Endodermal cell (in vitro differentiated cells): Measurements from ENCODE around the gene MAGOH. TPM values are rescaled to one million over a fixed set of nuclear protein-coding genes. Genes with fewer than 3 reads are reported as not detected.

ENCODE experiments used
- DNase-seq: peaks from one replicate; pipeline ENCODE4 v3.0.0-alpha.2; 2017
- H3K27ac ChIP-seq: 2 replicates; pipeline ENCODE4 v1.5.1; 2013; ENCODE audit warnings: mild to moderate bottlenecking, low read depth, low read length, moderate library complexity
- H3K27me3 ChIP-seq: 2 replicates; pipeline ENCODE4 v1.6.1; 2013; ENCODE audit warnings: mild to moderate bottlenecking, low read length, moderate library complexity; ENCODE audit not compliant: insufficient read depth, control insufficient read depth, poor library complexity, severe bottlenecking
- H3K36me3 ChIP-seq: 2 replicates; pipeline ENCODE4 v1.7.0; 2013; ENCODE audit warnings: mild to moderate bottlenecking, low read length, moderate library complexity; ENCODE audit not compliant: control insufficient read depth, insufficient read depth
- H3K4me1 ChIP-seq: one replicate; pipeline ENCODE4 v1.7.0; 2013; ENCODE audit warnings: low read length; ENCODE audit not compliant: control insufficient read depth, insufficient read depth
- H3K4me3 ChIP-seq: 2 replicates; pipeline ENCODE4 v1.5.1; 2013; ENCODE audit warnings: mild to moderate bottlenecking, low read length, moderate library complexity
- H3K9ac ChIP-seq: 2 replicates; pipeline ENCODE4 v1.6.1; 2013; ENCODE audit warnings: mild to moderate bottlenecking, low read length, moderate library complexity; ENCODE audit not compliant: poor library complexity, severe bottlenecking; ENCODE audit errors: extremely low read depth
- H3K9me3 ChIP-seq: 2 replicates; pipeline ENCODE4 v1.6.1; 2013; ENCODE audit warnings: mild to moderate bottlenecking, low read length, moderate library complexity; ENCODE audit not compliant: control insufficient read depth
- H3K27ac Mint-ChIP-seq: 2 replicates; pipeline ENCODE4 v1.8.0; 2020; ENCODE audit warnings: mixed read lengths
- H3K27me3 Mint-ChIP-seq: 2 replicates; pipeline ENCODE4 v1.8.0; 2021; ENCODE audit warnings: mild to moderate bottlenecking, mixed read lengths; ENCODE audit not compliant: insufficient read depth
- H3K36me3 Mint-ChIP-seq: 2 replicates; pipeline ENCODE4 v1.8.0; 2020; ENCODE audit warnings: low read depth, mixed read lengths
- H3K4me1 Mint-ChIP-seq: 2 replicates; pipeline ENCODE4 v1.8.0; 2020; ENCODE audit warnings: mixed read lengths
- H3K4me3 Mint-ChIP-seq: 2 replicates; pipeline ENCODE4 v1.8.0; 2020; ENCODE audit warnings: mild to moderate bottlenecking, moderate library complexity, mixed read lengths
- H3K9me3 Mint-ChIP-seq: 2 replicates; pipeline ENCODE4 v1.8.0; 2020; ENCODE audit warnings: mild to moderate bottlenecking, mixed read lengths
- WGBS, 2 experiments: methylation state at CpG; one replicate each; pipeline versions ENCODE4 v1.1.5 to v1.1.7; 2013; ENCODE audit warnings: missing lambda C conversion rate in 2 of 2, mixed read lengths in 1 of 2; ENCODE audit not compliant: insufficient coverage in 1 of 2, insufficient read length in 1 of 2; 5-methylcytosine and 5-hydroxymethylcytosine counted together
- total RNA-seq, 2 donors: library from RNA; stranded (reverse); fragmentation: NEBNext Ultra II Directional in 1 of 2; extraction: Animal tissue kit (Norgen Biotek cat#: 25700) in 1 of 2; gene quantifications; 2 replicates in 1 of 2; 3 replicates in 1 of 2; pipeline ENCODE4 v1.2.1, GENCODE V29; 2021
- TF ChIP-seq, protein P1 (sequence below): fragments of 200-600 bp; sonication (generic); conservative IDR thresholded peaks from 2 replicates; pipeline ENCODE4 v1.5.0; 2021; ENCODE audit warnings: antibody characterized with exemption, mild to moderate bottlenecking

MAGOH gene
- total RNA-seq, 2 donors from 2014 or later, result 59.1 to 74.7 TPM

DNA sequence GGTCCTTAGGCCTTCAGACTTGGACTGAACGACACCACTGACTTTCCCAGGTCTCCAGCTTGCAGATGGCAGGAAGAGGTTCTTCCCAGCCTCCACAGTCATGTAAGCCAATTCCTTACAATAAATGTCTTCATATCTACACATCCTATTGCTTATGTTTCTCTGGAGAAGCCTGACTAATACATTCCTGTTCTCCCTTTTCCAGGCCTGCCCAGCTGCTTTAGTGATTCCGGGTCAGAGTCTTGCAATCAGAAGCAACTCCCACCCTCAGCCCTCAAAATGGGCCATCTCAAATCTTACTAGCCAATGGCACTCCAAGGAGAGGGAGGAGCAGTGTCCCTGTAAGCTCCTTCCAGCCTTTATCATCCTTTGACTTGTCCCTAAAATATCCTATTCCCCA is 58.1 kb downstream of the MAGOH start:
- no peaks in the 10 kb centered on the region for H3K36me3 ChIP-seq
- Mint-ChIP-seq H3K27me3 (peaks cover 26% of the 10 kb centered on the region), H3K4me1 (peaks cover 19% of the 10 kb centered on the region), H3K27ac (no peak overlapping the region), H3K9me3 (no peaks in the 10 kb centered on the region), H3K36me3 (no peaks in the 10 kb centered on the region), H3K4me3 (no peak overlapping the region)
- TF ChIP-seq, protein P1, sequence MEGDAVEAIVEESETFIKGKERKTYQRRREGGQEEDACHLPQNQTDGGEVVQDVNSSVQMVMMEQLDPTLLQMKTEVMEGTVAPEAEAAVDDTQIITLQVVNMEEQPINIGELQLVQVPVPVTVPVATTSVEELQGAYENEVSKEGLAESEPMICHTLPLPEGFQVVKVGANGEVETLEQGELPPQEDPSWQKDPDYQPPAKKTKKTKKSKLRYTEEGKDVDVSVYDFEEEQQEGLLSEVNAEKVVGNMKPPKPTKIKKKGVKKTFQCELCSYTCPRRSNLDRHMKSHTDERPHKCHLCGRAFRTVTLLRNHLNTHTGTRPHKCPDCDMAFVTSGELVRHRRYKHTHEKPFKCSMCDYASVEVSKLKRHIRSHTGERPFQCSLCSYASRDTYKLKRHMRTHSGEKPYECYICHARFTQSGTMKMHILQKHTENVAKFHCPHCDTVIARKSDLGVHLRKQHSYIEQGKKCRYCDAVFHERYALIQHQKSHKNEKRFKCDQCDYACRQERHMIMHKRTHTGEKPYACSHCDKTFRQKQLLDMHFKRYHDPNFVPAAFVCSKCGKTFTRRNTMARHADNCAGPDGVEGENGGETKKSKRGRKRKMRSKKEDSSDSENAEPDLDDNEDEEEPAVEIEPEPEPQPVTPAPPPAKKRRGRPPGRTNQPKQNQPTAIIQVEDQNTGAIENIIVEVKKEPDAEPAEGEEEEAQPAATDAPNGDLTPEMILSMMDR, result no peak
- H3K27ac ChIP-seq, result no peak overlapping the region
- H3K9ac ChIP-seq, result no peak overlapping the region
- H3K4me3 ChIP-seq, result no peak overlapping the region
- no peak for DNase-seq
- peaks cover 8% of the 10 kb centered on the region for H3K27me3 ChIP-seq
- no peaks in the 10 kb centered on the region for H3K9me3 ChIP-seq
- peaks cover 14% of the 10 kb centered on the region for H3K4me1 ChIP-seq
- 91 to 100% methylated on average over 1 to 2 of the region's 2 CpGs for WGBS, 2 experiments

Other genes with a start within 250 kb of the MAGOH start
- gene PODN, start 176.3 kb downstream of the MAGOH start, total RNA-seq, result 1 to 10 TPM; 3.0 to 3.6 TPM
- gene SLC1A7, start 95.9 kb downstream of the MAGOH start, total RNA-seq, result 1 to 10 TPM; 1.7 to 2.3 TPM
- 10 to 100 TPM; 28.7 to 31.3 TPM for gene CPT2, start 41.7 kb downstream of the MAGOH start, total RNA-seq
- 10 to 100 TPM; 64.4 to 74.2 TPM for gene CZIB, start 17.9 kb downstream of the MAGOH start, total RNA-seq
- 10 to 100 TPM; 29.1 to 39.6 TPM for gene LRP8, start 89.6 kb upstream of the MAGOH start, total RNA-seq
- not detected for gene DMRTB1, start 220.9 kb upstream of the MAGOH start, total RNA-seq